ENCODE measurements around the gene SYT15. TPM values are rescaled to one million over a fixed set of nuclear protein-coding genes. Genes with fewer than 3 reads are reported as not detected.

SYT15 gene
- total and polyA plus RNA-seq, 2 donors (not counting 3 experiments of a cell fraction or from before 2014, with no cell fraction given), result 0.50 to 0.75 TPM

- no peak overlapping the region for H2AFZ ChIP-seq (ENCODE audit: low read depth, low read length)
- no peak overlapping the region for H3K4me3 ChIP-seq (replicated peaks in 1 of 3; ENCODE audit: insufficient read depth in 1 of 3, low read depth in 1 of 3, low read length in 3 of 3)
- no TSS peak for BruUV-seq (replicated peaks)
- H3K27ac ChIP-seq (ENCODE audit: insufficient read depth, low read depth, low read length), result no peak overlapping the region
- no peaks in the 10 kb centered on the region for H4K20me1 ChIP-seq (replicated peaks; ENCODE audit: control insufficient read depth, extremely low read depth, insufficient read depth, low read length)
- H3K4me1 ChIP-seq (ENCODE audit: control insufficient read depth, extremely low read depth, insufficient read depth, low read length), result no peaks in the 10 kb centered on the region
- no peak for TF ChIP-seq JUN (IDR thresholded peaks at IDR 0.05; ENCODE audit: borderline replicate concordance, insufficient read depth, insufficient read length, low read depth)
- no peak for TF ChIP-seq MAX (IDR thresholded peaks at IDR 0.05; ENCODE audit: insufficient read depth, insufficient read length)
- TF ChIP-seq POLR2A (IDR thresholded peaks at IDR 0.05; ENCODE audit: low read depth, low read length), result no peak
- no peak for TF ChIP-seq MYC (IDR thresholded peaks at IDR 0.05; ENCODE audit: low read depth, low read length)
- no peak for TF ChIP-seq EZH2 (IDR thresholded peaks at IDR 0.05; ENCODE audit: borderline replicate concordance, low read depth, low read length, severe bottlenecking)
- TF ChIP-seq GATA2 (IDR thresholded peaks at IDR 0.05; ENCODE audit: insufficient read depth, insufficient read length, low read depth, low read length), result no peak
- TF ChIP-seq FOS (IDR thresholded peaks at IDR 0.05; ENCODE audit: borderline replicate concordance, insufficient read depth, low read length), result no peak
- no peak for TF ChIP-seq CTCF (IDR thresholded peaks at IDR 0.05; ENCODE audit: extremely low read depth in 1 of 2, insufficient read depth in 1 of 2, low read depth in 1 of 2, low read length in 2 of 2)
- TF ChIP-seq POLR2AphosphoS5 (IDR thresholded peaks at IDR 0.05; ENCODE audit: insufficient read depth, low read depth, low read length), result no peak
- FAIRE-seq (no peak), DNase-seq (ENCODE audit: low read depth, low spot score) (no peak)
- H3K9me1 ChIP-seq (replicated peaks; ENCODE audit: control insufficient read depth, extremely low read depth, insufficient read depth, low read length), result no peaks in the 10 kb centered on the region
- intact Hi-C loops (cut with micrococcal nuclease), result loop anchor here (1.0 kb wide), 1 partner anchor 12 kb away; no protein-coding TSS in a partner anchor
- dilution Hi-C loops (cut with MboI; ENCODE audit: extremely low pct_ligation_motif_present, low sequenced_read_pairs), result no loop called here
- peaks cover 22 to 35% of the 10 kb centered on the region in 2 experiments for H3K27me3 ChIP-seq (ENCODE audit: control insufficient read depth in 2 of 2, insufficient read depth in 2 of 2, low read length in 2 of 2)
- ChIA-PET CTCF (interaction anchor here (0.9 to 1.4 kb wide), 4 partner anchors 14 to 330 kb away, joined by 3 to 4 read pairs (median 3); no protein-coding TSS in a partner anchor), POLR2A (no interaction called here)
- H3K9ac ChIP-seq (replicated peaks; ENCODE audit: extremely low read depth, insufficient read depth, low read length), result no peak overlapping the region
- H3K36me3 ChIP-seq (ENCODE audit: control insufficient read depth in 2 of 2, extremely low read depth in 1 of 2, insufficient read depth in 2 of 2, low read length in 2 of 2), result no peaks in the 10 kb centered on the region
- no peak overlapping the region for H3K4me2 ChIP-seq (ENCODE audit: insufficient read depth, low read length)
- no peaks in the 10 kb centered on the region for H3K9me3 ChIP-seq (replicated peaks; ENCODE audit: control insufficient read depth, insufficient read depth, low read length)
- H3K79me2 ChIP-seq (ENCODE audit: control insufficient read depth, insufficient read depth, low read length), result no peaks in the 10 kb centered on the region
These were observed 20.3 kb upstream of the SYT15 start for GRCh38 chr10:46558392-46559185.
